ENCODE data around the gene SNAPC4.

DNA sequence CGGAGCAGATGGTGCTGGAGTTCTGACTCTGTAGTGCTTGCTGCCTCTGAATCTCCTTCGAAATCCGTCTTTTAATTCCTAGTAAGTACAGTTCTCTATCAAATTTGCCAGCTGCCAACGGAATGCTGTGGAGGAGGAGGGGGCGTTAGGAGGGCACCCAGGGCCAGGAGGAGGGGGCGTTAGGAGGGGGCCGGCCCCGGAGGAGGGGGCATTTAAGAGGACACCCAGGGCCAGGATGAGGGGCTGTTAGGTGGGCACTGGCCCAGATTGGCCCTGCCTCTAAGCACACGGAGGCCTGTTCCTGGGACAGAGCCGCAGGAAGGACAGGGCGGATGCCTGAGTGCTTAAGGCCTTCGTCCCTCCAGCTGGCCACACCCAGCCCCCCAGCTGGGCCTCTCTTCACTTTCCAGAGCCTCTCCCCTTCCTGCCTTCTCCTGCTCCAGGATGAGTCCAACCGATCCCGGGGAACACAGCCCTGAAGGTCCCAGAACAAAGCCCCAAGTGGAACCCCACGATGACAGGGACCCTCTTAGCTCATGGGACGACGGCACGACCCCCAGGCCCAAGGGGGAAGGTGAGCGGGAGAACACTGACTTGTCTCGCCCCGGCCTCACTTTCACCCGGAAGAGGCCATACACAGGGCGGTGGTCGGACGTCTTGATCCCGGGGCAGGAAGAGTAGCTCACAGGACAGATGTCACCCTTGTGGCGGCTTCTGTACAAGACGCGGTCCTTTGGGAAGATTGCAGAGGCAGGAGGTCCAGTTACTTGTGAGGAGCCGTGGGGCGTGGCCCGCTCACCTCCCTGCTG, 29.9 kb upstream of the SNAPC4 start:
- TF ChIP-seq CTCF (IDR thresholded peaks at IDR 0.05) = no peak
- TF ChIP-seq POLR2A (IDR thresholded peaks at IDR 0.05) = no peak
